ENCODE results near the gene IGFBP4. TPM values are rescaled to one million over a fixed set of nuclear protein-coding genes. Genes with fewer than 3 reads are reported as not detected.

Gene IGFBP4
- total RNA-seq, 1 donor from 2014 or later, result 191 TPM

GRCh38 chr17:40452921-40453378 lies 9.7 kb downstream of the IGFBP4 start:
- intact Hi-C loops (cut with micrococcal nuclease), result loop anchor here (5.0 kb wide), 1 partner anchor 36 kb away; the partner anchor contains the start of gene TOP2A

DNA sequence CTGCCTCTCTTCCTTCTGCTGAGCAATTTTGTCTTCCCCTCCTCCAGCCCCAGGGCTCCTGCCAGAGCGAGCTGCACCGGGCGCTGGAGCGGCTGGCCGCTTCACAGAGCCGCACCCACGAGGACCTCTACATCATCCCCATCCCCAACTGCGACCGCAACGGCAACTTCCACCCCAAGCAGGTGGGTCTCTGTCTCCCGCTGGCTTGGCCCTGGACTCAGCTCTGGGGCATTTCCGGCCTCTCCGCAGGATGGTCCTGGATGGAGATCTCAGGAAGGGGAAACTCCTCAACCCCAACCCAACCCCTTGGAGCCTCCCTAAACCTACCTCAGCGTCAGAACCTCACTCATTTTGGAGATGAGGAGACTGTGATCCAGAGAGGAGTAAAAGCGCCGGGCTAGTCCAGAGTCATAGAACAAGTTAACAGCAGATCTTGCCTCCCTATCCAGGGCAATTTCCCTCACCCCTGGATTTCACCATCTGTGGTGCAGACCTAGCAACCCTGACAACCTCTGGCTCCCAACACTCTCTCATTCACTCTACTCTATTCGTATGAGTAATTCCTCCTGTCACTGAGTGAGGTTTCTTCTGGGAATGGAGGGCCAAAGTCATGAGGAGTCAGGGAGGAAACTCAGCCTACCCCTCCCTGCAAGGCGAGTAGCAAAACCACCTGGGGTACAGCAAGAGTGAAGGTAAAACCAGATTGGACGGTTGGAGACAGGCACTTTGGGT lies 10.8 kb downstream of the IGFBP4 start:
- intact Hi-C loops (cut with micrococcal nuclease), result loop anchor here (5.0 kb wide), 1 partner anchor 37 kb away; the partner anchor contains the start of gene TOP2A

- intact Hi-C loops (cut with micrococcal nuclease), result loop anchor here (5.0 kb wide), 1 partner anchor 37 kb away; the partner anchor contains the start of gene TOP2A
These were observed 11.4 kb downstream of the IGFBP4 start for GRCh38 chr17:40454613-40454995.

- intact Hi-C loops (cut with micrococcal nuclease), result no loop called here
These were observed 13.2 kb downstream of the IGFBP4 start for GRCh38 chr17:40456396-40456951.

DNA sequence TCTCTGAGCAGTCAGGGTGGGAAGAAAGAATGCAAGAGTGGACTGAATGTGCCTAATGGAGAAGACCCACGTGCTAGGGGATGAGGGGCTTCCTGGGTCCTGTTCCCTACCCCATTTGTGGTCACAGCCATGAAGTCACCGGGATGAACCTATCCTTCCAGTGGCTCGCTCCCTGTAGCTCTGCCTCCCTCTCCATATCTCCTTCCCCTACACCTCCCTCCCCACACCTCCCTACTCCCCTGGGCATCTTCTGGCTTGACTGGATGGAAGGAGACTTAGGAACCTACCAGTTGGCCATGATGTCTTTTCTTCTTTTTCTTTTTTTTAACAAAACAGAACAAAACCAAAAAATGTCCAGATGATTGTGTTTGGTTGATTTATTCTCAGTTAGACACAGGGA lies 14.1 kb downstream of the IGFBP4 start:
- intact Hi-C loops (cut with micrococcal nuclease), result no loop called here

DNA sequence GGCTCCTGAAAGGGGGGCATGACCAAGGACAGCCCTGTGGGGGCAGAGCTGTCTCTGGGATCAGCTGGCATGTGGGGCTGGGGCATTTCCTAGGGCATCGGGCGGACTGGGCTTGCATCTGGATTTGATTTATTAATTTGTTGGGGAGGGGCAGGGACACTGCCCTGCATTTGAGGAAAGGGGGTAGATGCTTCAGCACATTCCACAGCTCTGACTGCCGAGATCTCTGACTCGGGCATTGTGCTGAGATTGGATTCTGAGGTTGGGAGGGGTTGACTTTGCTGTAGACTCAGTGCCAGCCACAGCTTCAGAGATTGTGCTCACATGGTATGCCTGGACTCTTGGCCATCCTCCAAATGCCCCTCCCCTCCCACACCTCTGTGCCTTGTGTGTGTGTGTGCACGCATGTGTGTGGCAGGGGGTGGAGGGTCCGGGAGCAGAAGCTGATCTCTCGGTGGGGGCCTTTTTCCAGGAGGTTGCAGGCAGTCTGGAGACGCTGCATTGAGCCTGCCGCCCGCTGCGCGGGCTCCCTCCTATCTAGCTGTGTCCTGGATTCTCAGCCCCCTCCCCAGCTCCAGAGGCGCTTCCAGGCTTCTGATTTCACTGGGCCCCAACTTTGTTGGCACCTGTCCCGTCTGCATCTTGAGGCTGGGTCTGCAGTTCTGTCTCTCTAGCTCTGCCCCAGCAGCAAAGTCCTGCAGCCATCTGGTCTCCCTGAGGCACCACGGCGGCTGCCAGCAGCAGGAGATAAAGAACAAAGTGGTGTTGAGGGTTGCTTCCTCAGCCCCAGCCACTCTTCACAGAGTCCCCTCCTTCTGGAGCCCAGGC lies 14.9 kb downstream of the IGFBP4 start:
- intact Hi-C loops (cut with micrococcal nuclease), result no loop called here

DNA sequence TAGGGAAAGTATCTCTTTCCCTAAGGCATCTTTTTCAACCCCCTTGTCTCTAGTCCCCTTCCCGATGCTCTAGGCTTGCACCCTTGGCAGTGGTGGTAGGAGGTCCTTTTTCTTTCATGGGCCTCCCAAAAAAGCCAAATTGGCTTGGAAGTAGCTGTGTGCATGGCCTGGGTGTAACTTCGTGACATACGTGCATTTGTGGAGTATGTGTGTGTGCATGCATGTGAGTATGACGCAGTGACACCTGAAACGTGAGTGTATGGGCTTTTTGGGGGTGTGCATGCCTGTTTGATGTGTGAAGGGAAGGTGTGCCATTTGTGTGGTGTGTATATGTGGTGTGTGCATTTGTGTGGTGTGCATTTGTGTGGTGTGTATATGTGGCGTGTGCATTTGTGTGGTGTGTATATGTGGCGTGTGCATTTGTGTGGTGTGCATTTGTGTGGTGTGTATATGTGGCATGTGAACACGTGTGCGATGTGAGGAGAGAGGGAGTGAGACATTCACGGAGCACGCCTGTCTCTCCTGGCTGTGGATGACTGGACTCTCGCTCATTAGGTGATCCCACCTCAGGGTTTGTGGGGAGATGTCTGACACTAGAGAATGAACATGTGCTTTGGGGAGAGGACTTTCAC lies 15.7 kb downstream of the IGFBP4 start:
- intact Hi-C loops (cut with micrococcal nuclease), result no loop called here

DNA sequence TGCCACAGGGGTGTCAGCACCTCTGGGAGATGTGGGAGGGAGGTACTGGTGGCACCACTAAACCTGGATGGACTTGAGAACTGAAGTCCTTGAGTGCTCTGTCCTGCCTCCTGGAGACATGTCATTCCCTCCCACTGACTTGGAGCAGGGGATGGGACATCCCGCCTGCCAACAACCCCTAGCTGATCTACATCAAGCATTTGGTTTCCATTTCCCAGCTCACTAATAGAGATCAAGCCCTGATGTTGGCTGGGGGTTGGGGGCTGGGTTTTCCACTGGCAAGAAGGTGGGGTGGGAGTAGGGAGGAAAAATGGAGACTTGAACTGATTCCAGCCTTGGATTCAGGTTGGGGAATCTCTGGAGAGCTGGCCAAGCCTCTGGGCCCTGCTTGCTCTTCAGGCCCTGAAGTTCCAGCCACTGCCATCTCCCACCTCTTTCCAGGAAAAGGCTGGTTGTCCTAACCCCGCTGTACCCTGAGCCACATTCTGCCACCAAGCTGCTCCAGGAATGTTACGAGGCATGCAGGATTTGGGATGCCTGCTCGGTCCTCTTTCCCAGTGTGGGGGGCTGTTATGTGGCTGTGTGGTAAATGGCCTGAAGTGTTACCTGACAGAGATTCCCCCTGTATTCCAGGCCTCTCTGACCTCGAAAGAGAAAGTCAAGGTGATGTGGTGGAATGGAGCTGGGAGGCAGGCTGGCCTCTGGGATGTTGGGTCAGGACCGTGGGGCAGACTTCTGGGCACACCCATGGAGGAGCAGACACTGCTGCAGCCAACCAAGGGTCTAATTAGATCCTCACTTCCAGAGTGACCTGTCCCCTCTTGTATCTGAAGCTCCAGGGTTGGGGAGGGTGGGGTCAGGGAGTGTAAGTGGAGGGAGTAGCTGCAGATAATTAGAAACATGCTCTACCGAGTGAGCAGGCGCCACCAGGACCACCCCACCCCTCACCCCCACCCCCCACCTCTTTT lies 16.7 kb downstream of the IGFBP4 start:
- intact Hi-C loops (cut with micrococcal nuclease), result no loop called here

DNA sequence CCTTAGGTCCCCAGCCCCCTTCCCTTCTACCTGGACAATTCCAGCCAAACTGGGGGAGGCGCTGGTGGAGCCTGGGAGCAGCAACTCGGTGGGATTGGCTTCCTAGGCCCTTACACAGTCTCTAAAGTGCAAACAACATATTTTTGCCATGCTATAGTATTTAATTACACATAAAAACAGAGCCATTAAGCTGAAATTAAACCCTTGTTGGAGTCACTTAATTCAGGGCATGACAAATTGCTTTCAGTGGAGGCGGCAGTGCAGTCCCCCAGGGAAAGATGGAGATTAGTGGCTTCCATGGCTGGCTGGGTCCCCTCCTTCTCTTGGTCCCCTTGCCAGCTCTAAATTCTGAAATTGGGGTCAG lies 17.3 kb downstream of the IGFBP4 start:
- intact Hi-C loops (cut with micrococcal nuclease), result no loop called here

DNA sequence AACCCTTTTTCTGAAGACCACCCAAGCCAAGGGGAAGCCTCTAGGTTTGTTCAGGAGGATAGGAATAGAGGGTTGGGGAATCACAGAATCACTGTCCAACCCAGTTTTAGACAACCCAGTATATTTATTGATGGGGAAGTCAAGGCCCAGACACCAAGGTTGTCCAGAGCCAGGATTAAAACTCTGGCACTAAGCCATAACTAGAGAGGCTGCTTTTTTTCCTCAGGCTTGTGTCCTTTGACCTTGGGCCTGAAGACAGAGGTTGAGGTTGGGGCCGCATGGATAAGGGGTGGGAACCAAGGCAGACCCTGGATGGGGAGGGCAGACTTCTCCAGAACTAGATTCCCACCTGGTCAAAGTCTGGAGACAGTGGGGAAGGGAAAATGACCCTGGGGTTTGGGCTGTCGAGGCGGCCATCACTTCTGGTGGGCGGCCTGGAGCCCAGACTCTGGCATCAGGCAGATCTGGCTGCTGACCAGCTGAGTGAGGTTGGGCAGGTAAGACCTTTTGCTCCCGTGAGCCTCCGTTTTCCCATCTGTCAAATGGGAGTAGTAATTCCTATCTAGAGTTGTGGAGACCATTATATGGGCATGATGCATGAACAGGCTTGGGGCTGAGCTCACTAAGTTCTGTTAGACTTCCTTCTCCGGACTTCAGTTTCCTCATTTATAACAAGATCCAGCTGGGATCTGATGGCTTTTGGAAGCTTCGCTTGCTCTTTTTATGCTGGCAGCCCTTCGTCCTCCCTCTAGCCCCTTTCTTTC lies 17.9 kb downstream of the IGFBP4 start:
- intact Hi-C loops (cut with micrococcal nuclease), result no loop called here

DNA sequence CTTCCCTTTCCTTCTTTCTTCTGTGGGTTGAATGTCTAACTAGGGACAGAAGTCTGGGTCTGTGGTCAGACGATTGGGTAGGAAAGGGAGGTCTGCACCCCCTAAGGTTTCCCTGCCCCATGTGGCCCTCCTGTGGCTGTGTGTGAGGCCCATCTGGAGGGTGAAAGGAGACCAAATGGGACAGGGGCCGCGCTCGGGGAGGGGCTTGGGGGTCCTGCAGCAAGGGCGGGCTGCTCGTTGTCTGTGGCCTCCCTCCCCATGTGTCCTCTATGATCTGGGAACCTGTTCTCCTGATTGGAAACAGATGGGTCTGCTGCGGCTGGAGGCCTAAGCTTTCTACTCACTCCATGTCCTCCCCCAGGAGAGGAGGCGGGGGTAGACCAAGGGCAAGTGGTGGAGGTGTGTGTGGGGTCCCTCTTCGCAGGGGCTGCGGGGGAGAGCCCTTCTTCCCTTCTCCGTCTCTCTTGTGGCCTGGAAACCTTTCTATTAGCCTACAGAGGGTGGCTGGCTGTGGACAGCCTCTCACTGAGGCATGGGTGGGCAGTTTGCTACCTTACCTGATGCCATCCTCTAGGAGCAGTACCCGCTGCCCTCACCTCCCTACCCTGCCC lies 18.6 kb downstream of the IGFBP4 start:
- intact Hi-C loops (cut with micrococcal nuclease), result no loop called here

GRCh38 chr17:40462343-40463121 lies 19.3 kb downstream of the IGFBP4 start:
- intact Hi-C loops (cut with micrococcal nuclease), result no loop called here

DNA sequence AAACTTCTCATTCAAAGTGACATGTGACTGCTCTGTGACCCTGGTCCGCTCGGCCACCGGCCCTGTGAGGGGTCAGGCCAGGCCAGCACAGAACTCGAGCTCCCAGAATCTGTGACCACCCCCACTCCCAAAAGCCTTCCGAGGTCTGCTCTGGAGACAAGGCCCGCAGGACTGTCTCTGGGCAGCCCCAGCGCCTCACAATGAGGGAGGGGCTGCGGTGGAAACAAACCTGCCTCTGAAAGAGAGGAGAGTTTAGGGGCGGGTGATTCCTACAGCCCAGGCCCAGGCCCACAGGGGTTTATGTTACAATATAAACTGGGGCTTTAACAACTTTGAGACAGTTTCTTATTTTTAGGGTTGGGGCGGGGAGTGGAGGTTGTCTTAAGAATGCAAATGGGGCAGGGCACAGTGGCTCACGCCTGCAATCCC lies 19.9 kb downstream of the IGFBP4 start:
- intact Hi-C loops (cut with micrococcal nuclease), result no loop called here

DNA sequence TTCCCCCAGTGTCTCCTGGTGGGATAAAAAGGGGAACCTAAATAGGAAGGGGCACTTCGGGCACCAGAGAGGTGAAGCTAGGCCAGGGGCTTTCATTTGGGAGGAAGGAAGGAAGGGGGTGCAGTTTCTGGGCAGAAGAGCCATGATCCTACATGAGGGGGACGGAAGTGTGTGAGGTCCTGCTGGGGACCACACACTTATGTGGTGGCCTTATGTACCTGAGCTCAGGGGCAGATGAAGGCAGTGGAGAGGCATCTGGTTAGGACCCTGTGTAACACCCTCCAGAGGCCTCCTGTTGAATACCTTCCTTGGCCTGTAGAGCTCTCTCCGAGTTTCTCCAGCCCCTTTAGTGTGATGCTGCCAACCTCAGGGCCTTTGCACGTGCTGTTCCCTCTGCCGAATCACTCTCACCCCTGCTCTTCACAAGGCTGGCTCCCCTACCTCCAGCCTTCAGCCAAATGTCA lies 21.2 kb downstream of the IGFBP4 start:
- intact Hi-C loops (cut with micrococcal nuclease), result no loop called here

- intact Hi-C loops (cut with micrococcal nuclease), result no loop called here
These were observed 23.2 kb downstream of the IGFBP4 start for GRCh38 chr17:40466298-40466971.

DNA sequence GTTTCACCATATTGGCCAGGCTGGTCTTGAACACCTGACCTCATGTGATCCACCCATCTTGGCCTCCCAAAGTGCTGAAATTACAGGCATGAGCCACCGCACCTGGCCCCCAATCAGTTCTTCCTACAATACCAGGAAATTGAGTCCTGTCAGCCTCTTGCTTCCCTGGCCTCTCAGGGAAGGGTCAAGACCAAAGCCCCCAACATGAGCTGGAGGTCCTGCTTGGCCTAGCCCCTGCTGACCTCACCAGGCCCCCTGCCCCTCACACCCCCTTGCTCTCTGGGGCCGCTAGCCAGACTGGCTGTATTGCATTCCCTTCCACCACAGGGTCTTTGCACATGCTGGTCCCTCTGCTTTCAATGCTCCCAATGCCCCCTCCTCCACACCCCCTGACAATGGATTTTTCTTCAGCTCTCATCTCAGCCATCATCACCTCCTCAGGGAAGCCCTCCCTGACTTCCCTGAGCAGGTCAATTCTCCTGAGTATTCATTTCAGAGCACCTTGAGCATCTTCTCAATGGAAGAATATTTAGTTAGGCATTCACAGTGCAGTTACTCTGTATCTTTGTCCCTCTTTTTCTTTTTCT lies 24.1 kb downstream of the IGFBP4 start:
- intact Hi-C loops (cut with micrococcal nuclease), result no loop called here

GRCh38 chr17:40468560-40468959 lies 25.3 kb downstream of the IGFBP4 start:
- intact Hi-C loops (cut with micrococcal nuclease), result no loop called here
